Measurements from ENCODE around the gene TBC1D12.
A peak's percentile ranks its signal among the peaks of the same experiment; 100 is the strongest.

Gene TBC1D12

GRCh38 chr10:94545391-94546048, 143.2 kb downstream of the TBC1D12 start, which contains the start of gene HELLS:
Gene HELLS (plus strand): TSS chr10:94545788. CDS start chr10:94545922, 134 bp downstream.
- Histone ChIP-seq H3K4me3 (ENCODE audit: low read length) (peak within 1 kb of the TSS; percentile 96), H3K27ac (ENCODE audit: low read length) (peak within 1 kb of the TSS; percentile 84)

GRCh38 chr10:94546049-94546900, 143.9 kb downstream of the TBC1D12 start:
- Histone ChIP-seq H3K9ac (ENCODE audit: low read length) (peak overlapping the region; percentile 99), H4K20me1 (ENCODE audit: insufficient read depth, low read length) (no peaks in the 10 kb centered on the region), H3F3A (ENCODE audit: insufficient read depth, low read length) (peaks cover 22% of the 10 kb centered on the region), H3K4me1 (ENCODE audit: low read length) (peaks cover 10% of the 10 kb centered on the region; the same call in 1 of the 2 replicates), H3K79me2 (ENCODE audit: low read length) (peaks cover 56% of the 10 kb centered on the region), H3K9me2 (replicated peaks; ENCODE audit: insufficient read depth, low read length) (no peaks in the 10 kb centered on the region), H3K4me3 (ENCODE audit: low read length) (peak overlapping the region; percentile 96), H3K9me3 (replicated peaks; ENCODE audit: insufficient read depth, low read length) (no peaks in the 10 kb centered on the region), H3K27ac (ENCODE audit: low read length) (peak overlapping the region; percentile 84), H2AFZ (ENCODE audit: low read length) (peak overlapping the region; percentile 93), H3K27me3 (replicated peaks; ENCODE audit: insufficient read depth, low read length) (no peaks in the 10 kb centered on the region), H3K4me2 (ENCODE audit: low read depth, low read length) (peak overlapping the region; percentile 75), H3K36me3 (replicated peaks; ENCODE audit: insufficient read depth, low read length) (no peaks in the 10 kb centered on the region; the same call in 1 of the 2 replicates)
- DNase-seq = peak; percentile 21
- TF ChIP-seq EZH2phosphoT487 (IDR thresholded peaks at IDR 0.05; ENCODE audit: low read length) (no peak), EZH2 (optimal IDR thresholded peaks at IDR 0.05; ENCODE audit: low read depth, low read length) (no peak)
- TF ChIP-seq, protein P1, sequence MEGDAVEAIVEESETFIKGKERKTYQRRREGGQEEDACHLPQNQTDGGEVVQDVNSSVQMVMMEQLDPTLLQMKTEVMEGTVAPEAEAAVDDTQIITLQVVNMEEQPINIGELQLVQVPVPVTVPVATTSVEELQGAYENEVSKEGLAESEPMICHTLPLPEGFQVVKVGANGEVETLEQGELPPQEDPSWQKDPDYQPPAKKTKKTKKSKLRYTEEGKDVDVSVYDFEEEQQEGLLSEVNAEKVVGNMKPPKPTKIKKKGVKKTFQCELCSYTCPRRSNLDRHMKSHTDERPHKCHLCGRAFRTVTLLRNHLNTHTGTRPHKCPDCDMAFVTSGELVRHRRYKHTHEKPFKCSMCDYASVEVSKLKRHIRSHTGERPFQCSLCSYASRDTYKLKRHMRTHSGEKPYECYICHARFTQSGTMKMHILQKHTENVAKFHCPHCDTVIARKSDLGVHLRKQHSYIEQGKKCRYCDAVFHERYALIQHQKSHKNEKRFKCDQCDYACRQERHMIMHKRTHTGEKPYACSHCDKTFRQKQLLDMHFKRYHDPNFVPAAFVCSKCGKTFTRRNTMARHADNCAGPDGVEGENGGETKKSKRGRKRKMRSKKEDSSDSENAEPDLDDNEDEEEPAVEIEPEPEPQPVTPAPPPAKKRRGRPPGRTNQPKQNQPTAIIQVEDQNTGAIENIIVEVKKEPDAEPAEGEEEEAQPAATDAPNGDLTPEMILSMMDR (IDR thresholded peaks at IDR 0.05; ENCODE audit: low read length) = no peak

More at GRCh38 chr10:94545391-94546048, 143.2 kb downstream of the TBC1D12 start, which contains the start of gene HELLS:
- DNase-seq = peak; percentile 92
- H2AFZ ChIP-seq (ENCODE audit: low read length) = peak within 1 kb of the TSS; percentile 93
- no peaks in the 10 kb centered on the region for H3K27me3 ChIP-seq (replicated peaks; ENCODE audit: insufficient read depth, low read length)
- peaks cover 22% of the 10 kb centered on the region for H3F3A ChIP-seq (ENCODE audit: insufficient read depth, low read length)
- H3K9ac ChIP-seq (ENCODE audit: low read length) = peak within 1 kb of the TSS; percentile 99
- peaks cover 10% of the 10 kb centered on the region; the same call in 1 of the 2 replicates for H3K4me1 ChIP-seq (ENCODE audit: low read length)
- H3K4me2 ChIP-seq (ENCODE audit: low read depth, low read length) = peak within 1 kb of the TSS; percentile 91
- H4K20me1 ChIP-seq (ENCODE audit: insufficient read depth, low read length) = no peaks in the 10 kb centered on the region
- no peaks in the 10 kb centered on the region; the same call in 1 of the 2 replicates for H3K36me3 ChIP-seq (replicated peaks; ENCODE audit: insufficient read depth, low read length)
- no peaks in the 10 kb centered on the region for H3K9me2 ChIP-seq (replicated peaks; ENCODE audit: insufficient read depth, low read length)
- no peak for TF ChIP-seq EZH2phosphoT487 (IDR thresholded peaks at IDR 0.05; ENCODE audit: low read length)
- TF ChIP-seq, protein P1 (IDR thresholded peaks at IDR 0.05; ENCODE audit: low read length) = no peak
- no peak for TF ChIP-seq EZH2 (optimal IDR thresholded peaks at IDR 0.05; ENCODE audit: low read depth, low read length)
- H3K79me2 ChIP-seq (ENCODE audit: low read length) = peaks cover 48% of the 10 kb centered on the region
- no peaks in the 10 kb centered on the region for H3K9me3 ChIP-seq (replicated peaks; ENCODE audit: insufficient read depth, low read length)

- TF ChIP-seq, protein P1 (IDR thresholded peaks at IDR 0.05; ENCODE audit: low read length) = no peak
- TF ChIP-seq EZH2phosphoT487 (IDR thresholded peaks at IDR 0.05; ENCODE audit: low read length) = no peak
- no peak for TF ChIP-seq EZH2 (optimal IDR thresholded peaks at IDR 0.05; ENCODE audit: low read depth, low read length)
- H3K4me3 ChIP-seq (ENCODE audit: low read length) = peak overlapping the region; percentile 96
- peak overlapping the region; percentile 75 for H3K4me2 ChIP-seq (ENCODE audit: low read depth, low read length)
- H3K4me1 ChIP-seq (ENCODE audit: low read length) = peaks cover 10% of the 10 kb centered on the region; the same call in 1 of the 2 replicates
- peak; percentile 24 for DNase-seq
- H3K27ac ChIP-seq (ENCODE audit: low read length) = 0 out of 2 replicates have a peak overlapping the region, but pooled peaks have one; percentile 84
- no peaks in the 10 kb centered on the region; the same call in 1 of the 2 replicates for H3K36me3 ChIP-seq (replicated peaks; ENCODE audit: insufficient read depth, low read length)
- no peak overlapping the region for H2AFZ ChIP-seq (ENCODE audit: low read length)
- peaks cover 22% of the 10 kb centered on the region for H3F3A ChIP-seq (ENCODE audit: insufficient read depth, low read length)
- no peaks in the 10 kb centered on the region for H3K27me3 ChIP-seq (replicated peaks; ENCODE audit: insufficient read depth, low read length)
- H4K20me1 ChIP-seq (ENCODE audit: insufficient read depth, low read length) = no peaks in the 10 kb centered on the region
- peaks cover 61% of the 10 kb centered on the region for H3K79me2 ChIP-seq (ENCODE audit: low read length)
- no peaks in the 10 kb centered on the region for H3K9me2 ChIP-seq (replicated peaks; ENCODE audit: insufficient read depth, low read length)
- H3K9me3 ChIP-seq (replicated peaks; ENCODE audit: insufficient read depth, low read length) = no peaks in the 10 kb centered on the region
- peak overlapping the region; percentile 99; the same call in 1 of the 2 replicates for H3K9ac ChIP-seq (ENCODE audit: low read length)
These were observed 144.5 kb downstream of the TBC1D12 start for GRCh38 chr10:94546901-94547185.

Measured in MM.1S (cell line).